Keratinocyte (primary cell): ENCODE data around the gene PRIMA1. TPM values are rescaled to one million over a fixed set of nuclear protein-coding genes. Genes with fewer than 3 reads are reported as not detected.

Experiments
- DNase-seq: peaks from one replicate; pipeline ENCODE4 v3.0.0-alpha.2; 2011; ENCODE audit warnings: low read depth, missing footprints, low spot score
- FAIRE-seq: peaks from 2 replicates; lab custom pipeline; 2011; peaks lifted over from hg19 to GRCh38; lab: Jason Lieb, UNC
- H2AFZ ChIP-seq: 2 replicates; pipeline ENCODE4 v1.6.0; 2012; ENCODE audit warnings: low read length, control low read depth, inconsistent platforms; ENCODE audit not compliant: control insufficient read depth
- H3K27ac ChIP-seq: 2 replicates; pipeline ENCODE4 v1.5.1; 2011; ENCODE audit warnings: low read length; ENCODE audit not compliant: control insufficient read depth, insufficient read depth
- H3K27me3 ChIP-seq: 3 replicates; pipeline ENCODE4 v1.6.0; 2011; ENCODE audit warnings: low read length; ENCODE audit not compliant: control insufficient read depth, insufficient read depth; ENCODE audit errors: extremely low read depth
- H3K36me3 ChIP-seq, 2 experiments: 2 replicates in 1 of 2; 3 replicates in 1 of 2; pipeline ENCODE4 v1.5.1; 2011; ENCODE audit warnings: low read length in 2 of 2, mild to moderate bottlenecking in 1 of 2; ENCODE audit not compliant: control insufficient read depth in 2 of 2, insufficient read depth in 2 of 2; ENCODE audit errors: extremely low read depth in 1 of 2
- H3K4me1 ChIP-seq: 3 replicates; pipeline ENCODE4 v1.5.1; 2011; ENCODE audit warnings: low read length; ENCODE audit not compliant: control insufficient read depth, insufficient read depth; ENCODE audit errors: extremely low read depth
- H3K4me2 ChIP-seq: 3 replicates; pipeline ENCODE4 v1.6.0; 2011; ENCODE audit warnings: low read depth, low read length; ENCODE audit not compliant: control insufficient read depth, insufficient read depth; ENCODE audit errors: extremely low read depth
- H3K4me3 ChIP-seq, 3 experiments: fragments of 200-600 bp in 1 of 3; sonication (generic) in 1 of 3; 2 replicates in 2 of 3; 3 replicates in 1 of 3; pipeline ENCODE4 v1.5.1; 2011 to 2016; ENCODE audit warnings: low read length in 3 of 3, mild to moderate bottlenecking in 3 of 3, control low read depth in 2 of 3, inconsistent platforms in 1 of 3, low read depth in 1 of 3, mixed read lengths in 1 of 3, mixed run types in 1 of 3, moderate library complexity in 1 of 3; ENCODE audit not compliant: control insufficient read depth in 2 of 3, insufficient read depth in 2 of 3; ENCODE audit errors: extremely low read depth in 1 of 3
- H3K79me2 ChIP-seq: 2 replicates; pipeline ENCODE4 v1.6.0; 2012; ENCODE audit warnings: low read length; ENCODE audit not compliant: control insufficient read depth, insufficient read depth
- H3K9ac ChIP-seq: 3 replicates; pipeline ENCODE4 v1.6.0; 2011; ENCODE audit warnings: low read length; ENCODE audit not compliant: control insufficient read depth, insufficient read depth; ENCODE audit errors: extremely low read depth
- H3K9me1 ChIP-seq: 3 replicates; pipeline ENCODE4 v1.6.0; 2011; ENCODE audit warnings: low read length; ENCODE audit not compliant: control insufficient read depth, insufficient read depth; ENCODE audit errors: extremely low read depth
- H3K9me3 ChIP-seq: 2 replicates; pipeline ENCODE4 v1.5.1; 2012; ENCODE audit warnings: low read depth, low read length; ENCODE audit not compliant: control insufficient read depth
- H4K20me1 ChIP-seq: 3 replicates; pipeline ENCODE4 v1.6.0; 2011; ENCODE audit warnings: low read length; ENCODE audit not compliant: control insufficient read depth, insufficient read depth; ENCODE audit errors: extremely low read depth
- EZH2 ChIP-seq: IDR thresholded peaks from one replicate; pipeline ENCODE4 v1.6.1; 2012; ENCODE audit warnings: inconsistent platforms, mild to moderate bottlenecking, low read length, moderate library complexity
- dilution Hi-C: fragments of 300-500 bp; cut with MboI; formaldehyde crosslinking; loops from one replicate; pipeline ENCODE4 v1.7.0; 2020; ENCODE audit warnings: low sequenced_read_pairs; ENCODE audit not compliant: extremely low pct_ligation_motif_present
- polyA minus RNA-seq, 3 experiments: library from RNA; depleted of rRNA, polyadenylated mRNA; stranded (reverse); fragments of >200 nt; gene quantifications; 1 replicate in 1 of 3; 2 replicates in 1 of 3; 3 replicates in 1 of 3; pipeline ENCODE4 v1.2.3, GENCODE V29; 2011
- polyA plus RNA-seq, 5 experiments: library from polyadenylated mRNA; depleted of rRNA in 3 of 5; stranded (reverse) in 3 of 5; stranded (forward) in 1 of 5; unstranded in 1 of 5; fragments of >200 nt; gene quantifications; 1 replicate in 1 of 5; 2 replicates in 3 of 5; 3 replicates in 1 of 5; pipeline versions ENCODE4 v1.2.1 to v1.2.3, GENCODE V29; 2011 to 2012; ENCODE audit warnings: missing spikeins in 2 of 5, low read depth in 1 of 5, low replicate concordance in 1 of 5
- TF ChIP-seq, protein P1 (sequence below), 3 experiments: IDR thresholded peaks in 1 of 3; conservative IDR thresholded peaks in 1 of 3; optimal IDR thresholded peaks in 1 of 3; 2 replicates in 2 of 3; 3 replicates in 1 of 3; pipeline versions ENCODE3 to v1.5.1; 2011; ENCODE audit warnings: low read length in 3 of 3, mild to moderate bottlenecking in 3 of 3, moderate library complexity in 2 of 3, control low read depth in 1 of 3, inconsistent platforms in 1 of 3; ENCODE audit not compliant: insufficient read depth in 2 of 3; ENCODE audit errors: extremely low read depth in 1 of 3

PRIMA1 gene, protein sequence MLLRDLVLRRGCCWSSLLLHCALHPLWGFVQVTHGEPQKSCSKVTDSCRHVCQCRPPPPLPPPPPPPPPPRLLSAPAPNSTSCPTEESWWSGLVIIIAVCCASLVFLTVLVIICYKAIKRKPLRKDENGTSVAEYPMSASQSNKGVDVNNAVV
- not detected in 3 replicates for polyA plus RNA-seq
- polyA plus RNA-seq (2011; ENCODE audit: low read depth), result not detected
- not detected in 2 replicates for polyA plus RNA-seq (2011; cell fraction: cytosol; rRNA removed)
- polyA plus RNA-seq (2011; cell fraction: nucleus; rRNA removed), result not detected in 2 replicates
- not detected in 2 replicates for polyA plus RNA-seq (2012; ENCODE audit: low replicate concordance)
- polyA minus RNA-seq, result not detected in 3 replicates
- not detected for polyA minus RNA-seq (2011; cell fraction: cytosol; rRNA and poly(A)+ RNA removed)
- not detected in 2 replicates for polyA minus RNA-seq (2011; cell fraction: nucleus; rRNA and poly(A)+ RNA removed)

DNA sequence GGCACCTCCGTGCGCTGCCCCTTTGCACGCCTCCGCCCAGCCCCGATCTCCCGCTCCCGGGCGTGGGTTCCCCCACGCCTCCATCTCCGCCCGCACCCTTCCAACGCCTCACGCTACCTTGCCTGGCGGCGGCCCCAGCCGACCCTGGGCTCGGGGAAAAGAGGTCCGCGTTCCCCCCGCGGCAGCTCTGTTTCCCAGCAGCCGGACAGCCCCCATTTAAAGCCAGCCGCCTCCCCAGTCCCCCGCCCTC is at the start of gene PRIMA1:
Gene PRIMA1, minus strand, starts transcription at position 193 of the 250 bp plus-strand sequence. CDS start 767 bp downstream, outside the sequence.
- no peaks in the 10 kb centered on the region for H3K79me2 ChIP-seq
- DNase-seq, result no peak
- H3K4me1 ChIP-seq, result no peaks in the 10 kb centered on the region
- H3K27ac ChIP-seq, result no peak within 1 kb of the TSS
- dilution Hi-C loops, result no loop called here
- no peak for FAIRE-seq
- H3K36me3 ChIP-seq, result no peaks in the 10 kb centered on the region
- H3K9me1 ChIP-seq, result no peaks in the 10 kb centered on the region
- H3K4me3 ChIP-seq, result peak within 1 kb of the TSS in 2 of 3 experiments; percentile 27 to 55
- H4K20me1 ChIP-seq, result no peaks in the 10 kb centered on the region
- TF ChIP-seq EZH2, result no peak
- TF ChIP-seq, protein P1, sequence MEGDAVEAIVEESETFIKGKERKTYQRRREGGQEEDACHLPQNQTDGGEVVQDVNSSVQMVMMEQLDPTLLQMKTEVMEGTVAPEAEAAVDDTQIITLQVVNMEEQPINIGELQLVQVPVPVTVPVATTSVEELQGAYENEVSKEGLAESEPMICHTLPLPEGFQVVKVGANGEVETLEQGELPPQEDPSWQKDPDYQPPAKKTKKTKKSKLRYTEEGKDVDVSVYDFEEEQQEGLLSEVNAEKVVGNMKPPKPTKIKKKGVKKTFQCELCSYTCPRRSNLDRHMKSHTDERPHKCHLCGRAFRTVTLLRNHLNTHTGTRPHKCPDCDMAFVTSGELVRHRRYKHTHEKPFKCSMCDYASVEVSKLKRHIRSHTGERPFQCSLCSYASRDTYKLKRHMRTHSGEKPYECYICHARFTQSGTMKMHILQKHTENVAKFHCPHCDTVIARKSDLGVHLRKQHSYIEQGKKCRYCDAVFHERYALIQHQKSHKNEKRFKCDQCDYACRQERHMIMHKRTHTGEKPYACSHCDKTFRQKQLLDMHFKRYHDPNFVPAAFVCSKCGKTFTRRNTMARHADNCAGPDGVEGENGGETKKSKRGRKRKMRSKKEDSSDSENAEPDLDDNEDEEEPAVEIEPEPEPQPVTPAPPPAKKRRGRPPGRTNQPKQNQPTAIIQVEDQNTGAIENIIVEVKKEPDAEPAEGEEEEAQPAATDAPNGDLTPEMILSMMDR (optimal IDR thresholded peaks at IDR 0.05 in 1 of 3, IDR thresholded peaks at IDR 0.05 in 1 of 3, conservative IDR thresholded peaks at IDR 0.05 in 1 of 3; ENCODE audit: extremely low read depth in 1 of 3, insufficient read depth in 2 of 3, low read length in 3 of 3), result no peak
- H3K9me3 ChIP-seq, result no peaks in the 10 kb centered on the region
- no peak within 1 kb of the TSS for H3K9ac ChIP-seq
- peak within 1 kb of the TSS; percentile 16 for H2AFZ ChIP-seq
- peak within 1 kb of the TSS; percentile 62 for H3K4me2 ChIP-seq
- H3K27me3 ChIP-seq, result peaks cover 20% of the 10 kb centered on the region

DNA sequence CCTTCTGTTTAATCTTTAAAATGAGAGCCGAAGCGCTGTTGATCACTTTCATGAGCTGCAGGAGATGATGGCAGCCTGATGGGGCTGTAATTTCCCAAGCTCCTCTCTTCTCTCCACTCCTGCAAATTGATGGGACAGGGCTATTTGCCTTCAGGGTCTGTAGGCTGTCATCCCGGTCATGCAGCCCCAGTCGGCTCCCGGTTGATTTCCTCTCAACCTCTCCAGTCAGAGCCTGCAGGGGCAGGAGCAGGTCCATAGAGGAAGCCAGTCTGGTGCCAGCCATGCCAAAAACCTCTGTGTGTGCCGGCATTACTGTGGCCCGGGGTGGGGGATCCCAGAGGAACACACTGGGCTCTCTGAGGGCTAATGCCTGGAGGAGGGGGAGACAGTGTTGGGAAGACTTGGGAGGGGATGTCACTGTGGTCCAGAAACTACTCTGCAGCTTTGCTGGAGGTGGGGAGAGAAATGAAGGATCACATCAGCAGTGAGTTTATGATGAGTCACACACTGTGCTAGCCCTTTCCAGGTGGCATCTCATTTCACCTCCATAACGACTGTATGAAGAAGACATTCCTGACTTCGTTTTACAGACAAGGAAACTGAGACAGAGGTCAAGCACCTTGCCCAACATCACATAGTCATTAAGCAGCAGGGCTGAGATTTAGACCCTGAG is 46.5 kb upstream of the PRIMA1 start:
- no peak overlapping the region for H2AFZ ChIP-seq
- H3K4me2 ChIP-seq, result no peak overlapping the region
- H3K79me2 ChIP-seq, result no peaks in the 10 kb centered on the region
- DNase-seq (no peak), FAIRE-seq (no peak)
- dilution Hi-C loops, result no loop called here
- H3K27ac ChIP-seq, result no peak overlapping the region
- no peak overlapping the region for H3K9ac ChIP-seq
- H3K36me3 ChIP-seq, result no peaks in the 10 kb centered on the region
- no peaks in the 10 kb centered on the region for H3K27me3 ChIP-seq
- H3K4me1 ChIP-seq, result no peaks in the 10 kb centered on the region
- TF ChIP-seq, protein P1 (optimal IDR thresholded peaks at IDR 0.05 in 1 of 3, IDR thresholded peaks at IDR 0.05 in 1 of 3, conservative IDR thresholded peaks at IDR 0.05 in 1 of 3; ENCODE audit: extremely low read depth in 1 of 3, insufficient read depth in 2 of 3, low read length in 3 of 3), result no peak
- TF ChIP-seq EZH2, result no peak
- H3K9me3 ChIP-seq, result no peaks in the 10 kb centered on the region
- no peaks in the 10 kb centered on the region for H4K20me1 ChIP-seq
- H3K9me1 ChIP-seq, result no peaks in the 10 kb centered on the region
- H3K4me3 ChIP-seq, result no peak overlapping the region
